Measurements from ENCODE around the gene PAQR8. TPM values are rescaled to one million over a fixed set of nuclear protein-coding genes. Genes with fewer than 3 reads are reported as not detected.

The PAQR8 gene
- polyA plus RNA-seq, 1 of the 3 experiments (the other 2 are of a cell fraction), result 2.3 TPM

DNA sequence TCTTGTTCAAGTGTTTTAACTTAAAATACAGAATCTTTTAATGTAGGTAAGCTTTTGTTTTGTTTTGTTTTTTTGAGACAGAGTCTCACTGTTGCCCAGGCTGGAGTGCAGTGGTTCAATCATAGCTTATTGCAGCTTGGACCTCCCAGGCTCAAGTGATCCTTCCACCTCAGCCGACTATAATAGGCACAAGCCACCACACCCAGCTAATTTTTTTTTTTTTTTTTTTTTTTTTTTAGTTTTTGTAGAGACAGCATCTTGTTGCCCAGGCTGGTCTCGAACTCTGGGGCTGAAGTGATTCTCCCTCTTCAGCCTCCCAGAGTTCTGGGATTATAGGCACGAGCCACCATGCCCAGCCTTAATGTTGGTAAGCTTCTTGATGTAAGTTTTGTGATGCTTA is 61.5 kb downstream of the PAQR8 start:
- H3K9ac ChIP-seq, result no peak overlapping the region
- H3K27ac ChIP-seq (ENCODE audit: low read depth in 2 of 2, low read length in 1 of 2), result peak overlapping the region; percentile 44 to 83; a peak in 3 of 4 replicates
- no peaks in the 10 kb centered on the region for H4K20me1 ChIP-seq (ENCODE audit: insufficient read depth)
- TF ChIP-seq, protein P1, sequence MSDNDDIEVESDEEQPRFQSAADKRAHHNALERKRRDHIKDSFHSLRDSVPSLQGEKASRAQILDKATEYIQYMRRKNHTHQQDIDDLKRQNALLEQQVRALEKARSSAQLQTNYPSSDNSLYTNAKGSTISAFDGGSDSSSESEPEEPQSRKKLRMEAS (IDR thresholded peaks at IDR 0.05; ENCODE audit: low read depth), result no peak
- TF ChIP-seq YY1 (IDR thresholded peaks at IDR 0.05; ENCODE audit: low read depth) (no peak), RAD21 (IDR thresholded peaks at IDR 0.05; ENCODE audit: low read length) (no peak), FOXM1 (IDR thresholded peaks at IDR 0.05; ENCODE audit: low read depth) (no peak), FOXJ3 (CRISPR knock-in tag; IDR thresholded peaks at IDR 0.05) (no peak), EP300 (IDR thresholded peaks at IDR 0.05; ENCODE audit: borderline replicate concordance in 1 of 2, low read depth in 1 of 2, low read length in 1 of 2) (no peak), SIN3A (IDR thresholded peaks at IDR 0.05; ENCODE audit: borderline replicate concordance, low read depth, low read length) (no peak), NRF1 (IDR thresholded peaks at IDR 0.05; ENCODE audit: low read depth, low read length) (no peak), RXRA (IDR thresholded peaks at IDR 0.05; ENCODE audit: borderline replicate concordance, low read depth) (no peak), ELF1 (IDR thresholded peaks at IDR 0.05) (no peak), GABPA (IDR thresholded peaks at IDR 0.05; ENCODE audit: low read depth) (no peak), TEAD4 (IDR thresholded peaks at IDR 0.05; ENCODE audit: borderline replicate concordance, insufficient read depth) (no peak)
- TF ChIP-seq, protein P2, sequence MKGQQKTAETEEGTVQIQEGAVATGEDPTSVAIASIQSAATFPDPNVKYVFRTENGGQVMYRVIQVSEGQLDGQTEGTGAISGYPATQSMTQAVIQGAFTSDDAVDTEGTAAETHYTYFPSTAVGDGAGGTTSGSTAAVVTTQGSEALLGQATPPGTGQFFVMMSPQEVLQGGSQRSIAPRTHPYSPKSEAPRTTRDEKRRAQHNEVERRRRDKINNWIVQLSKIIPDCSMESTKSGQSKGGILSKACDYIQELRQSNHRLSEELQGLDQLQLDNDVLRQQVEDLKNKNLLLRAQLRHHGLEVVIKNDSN (IDR thresholded peaks at IDR 0.05; ENCODE audit: borderline replicate concordance, low read depth), result no peak
- 74% methylated on average over 3 of the region's 3 CpGs for WGBS (ENCODE audit: low lambda C conversion rate)
- no peaks in the 10 kb centered on the region for H3K9me3 ChIP-seq
- peaks cover 39% of the 10 kb centered on the region for H3F3A ChIP-seq (replicated peaks; ENCODE audit: insufficient read depth)
- POLR2A ChIA-PET, result interaction anchor here (0.6 kb wide), 1 partner anchor 45 kb away, joined by 3 read pairs; no protein-coding TSS in a partner anchor
- no peaks in the 10 kb centered on the region for H3K9me2 ChIP-seq
- H3K4me2 ChIP-seq, result peak overlapping the region; percentile 54; the same call in 1 of the 2 replicates
- H3K27me3 ChIP-seq (ENCODE audit: insufficient read depth), result no peaks in the 10 kb centered on the region
- DNase-seq, result no peak
- CTCF ChIA-PET, result interaction anchor here (0.9 to 1.3 kb wide), 3 partner anchors 16 to 167 kb away, joined by 3 read pairs; no protein-coding TSS in a partner anchor
- peaks cover 16 to 27% of the 10 kb centered on the region in 2 experiments for H3K4me1 ChIP-seq (ENCODE audit: control insufficient read depth in 1 of 2, insufficient read depth in 2 of 2, low read depth in 1 of 2, low read length in 1 of 2)
- no peak overlapping the region for H3K4me3 ChIP-seq (ENCODE audit: low read depth in 2 of 2, low read length in 1 of 2)
- peaks cover 20 to 23% of the 10 kb centered on the region in 2 experiments for H3K36me3 ChIP-seq (replicated peaks in 1 of 2; ENCODE audit: control insufficient read depth in 1 of 2, insufficient read depth in 2 of 2, low read length in 1 of 2)
- H2AFZ ChIP-seq (ENCODE audit: low read depth), result 0 out of 2 replicates have a peak overlapping the region, but pooled peaks have one; percentile 56
- peaks cover 42% of the 10 kb centered on the region for H3K79me2 ChIP-seq (ENCODE audit: insufficient read depth)

DNA sequence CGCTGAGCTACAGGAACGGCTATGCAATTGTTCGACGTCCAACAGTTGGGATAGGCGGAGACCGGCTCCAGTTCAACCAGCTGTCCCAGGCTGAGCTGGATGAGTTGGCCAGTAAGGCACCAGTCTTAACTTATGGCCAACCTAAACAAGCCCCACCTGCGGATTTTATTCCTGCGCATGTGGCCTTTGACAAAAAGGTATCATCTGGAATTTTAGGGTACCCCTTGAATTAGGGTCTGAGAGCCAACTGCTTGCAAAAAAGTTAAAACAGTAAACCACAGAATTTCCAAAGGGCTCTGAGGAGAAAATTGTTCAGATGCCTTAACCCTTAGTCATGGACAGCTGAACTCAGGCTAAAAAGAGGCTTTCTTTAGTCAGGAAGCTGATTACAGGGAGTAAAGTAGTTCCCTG is 62.0 kb downstream of the PAQR8 start:
- WGBS (ENCODE audit: low lambda C conversion rate), result 50% methylated on average over 8 of the region's 8 CpGs
- TF ChIP-seq ELF1 (IDR thresholded peaks at IDR 0.05) (no peak), MXI1 (IDR thresholded peaks at IDR 0.05; ENCODE audit: low read depth, low read length) (no peak), TCF12 (IDR thresholded peaks at IDR 0.05) (peak; percentile 82), RCOR1 (IDR thresholded peaks at IDR 0.05; ENCODE audit: low read length) (no peak), GATA2 (CRISPR knock-in tag; IDR thresholded peaks at IDR 0.05) (no peak), RXRA (IDR thresholded peaks at IDR 0.05; ENCODE audit: borderline replicate concordance, low read depth) (peak; percentile 54; the same call in 1 of the 2 replicates), EP300 (IDR thresholded peaks at IDR 0.05; ENCODE audit: borderline replicate concordance in 1 of 2, low read depth in 1 of 2, low read length in 1 of 2) (peak in 1 of 2 experiments; percentile 60; a peak in 2 of 4 replicates), FOSL2 (IDR thresholded peaks at IDR 0.05; ENCODE audit: borderline replicate concordance, low read depth) (peak; percentile 78), JUND (IDR thresholded peaks at IDR 0.05) (peak; percentile 91), TEAD4 (IDR thresholded peaks at IDR 0.05; ENCODE audit: borderline replicate concordance, insufficient read depth) (peak; percentile 86; the same call in 1 of the 2 replicates), TAF1 (IDR thresholded peaks at IDR 0.05; ENCODE audit: borderline replicate concordance, low read depth, low read length) (no peak), POLR2AphosphoS5 (IDR thresholded peaks at IDR 0.05; ENCODE audit: low read depth, low read length) (peak; percentile 57; the same call in 1 of the 2 replicates), GABPA (IDR thresholded peaks at IDR 0.05; ENCODE audit: low read depth) (peak; percentile 24; the same call in 1 of the 2 replicates), NFIC (IDR thresholded peaks at IDR 0.05; ENCODE audit: borderline replicate concordance) (peak; percentile 62), FOXJ3 (CRISPR knock-in tag; IDR thresholded peaks at IDR 0.05) (no peak)
- TF ChIP-seq, protein P3, sequence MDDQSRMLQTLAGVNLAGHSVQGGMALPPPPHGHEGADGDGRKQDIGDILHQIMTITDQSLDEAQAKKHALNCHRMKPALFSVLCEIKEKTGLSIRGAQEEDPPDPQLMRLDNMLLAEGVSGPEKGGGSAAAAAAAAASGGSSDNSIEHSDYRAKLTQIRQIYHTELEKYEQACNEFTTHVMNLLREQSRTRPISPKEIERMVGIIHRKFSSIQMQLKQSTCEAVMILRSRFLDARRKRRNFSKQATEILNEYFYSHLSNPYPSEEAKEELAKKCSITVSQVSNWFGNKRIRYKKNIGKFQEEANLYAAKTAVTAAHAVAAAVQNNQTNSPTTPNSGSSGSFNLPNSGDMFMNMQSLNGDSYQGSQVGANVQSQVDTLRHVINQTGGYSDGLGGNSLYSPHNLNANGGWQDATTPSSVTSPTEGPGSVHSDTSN (IDR thresholded peaks at IDR 0.05), result peak; percentile 17; the same call in 1 of the 2 replicates
- TF ChIP-seq, protein P1 (IDR thresholded peaks at IDR 0.05; ENCODE audit: low read depth), result peak; percentile 44; the same call in 1 of the 2 replicates
- TF ChIP-seq, protein P4, sequence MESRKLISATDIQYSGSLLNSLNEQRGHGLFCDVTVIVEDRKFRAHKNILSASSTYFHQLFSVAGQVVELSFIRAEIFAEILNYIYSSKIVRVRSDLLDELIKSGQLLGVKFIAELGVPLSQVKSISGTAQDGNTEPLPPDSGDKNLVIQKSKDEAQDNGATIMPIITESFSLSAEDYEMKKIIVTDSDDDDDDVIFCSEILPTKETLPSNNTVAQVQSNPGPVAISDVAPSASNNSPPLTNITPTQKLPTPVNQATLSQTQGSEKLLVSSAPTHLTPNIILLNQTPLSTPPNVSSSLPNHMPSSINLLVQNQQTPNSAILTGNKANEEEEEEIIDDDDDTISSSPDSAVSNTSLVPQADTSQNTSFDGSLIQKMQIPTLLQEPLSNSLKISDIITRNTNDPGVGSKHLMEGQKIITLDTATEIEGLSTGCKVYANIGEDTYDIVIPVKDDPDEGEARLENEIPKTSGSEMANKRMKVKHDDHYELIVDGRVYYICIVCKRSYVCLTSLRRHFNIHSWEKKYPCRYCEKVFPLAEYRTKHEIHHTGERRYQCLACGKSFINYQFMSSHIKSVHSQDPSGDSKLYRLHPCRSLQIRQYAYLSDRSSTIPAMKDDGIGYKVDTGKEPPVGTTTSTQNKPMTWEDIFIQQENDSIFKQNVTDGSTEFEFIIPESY (IDR thresholded peaks at IDR 0.05; ENCODE audit: borderline replicate concordance, low read depth), result 0 out of 2 replicates have a peak, but pooled peaks have one; percentile 35

More for the DNA sequence above, 62.0 kb downstream of the PAQR8 start:
- Histone ChIP-seq H3K4me1 (ENCODE audit: control insufficient read depth in 1 of 2, insufficient read depth in 2 of 2, low read depth in 1 of 2, low read length in 1 of 2) (peaks cover 10 to 25% of the 10 kb centered on the region in 2 experiments), H3K4me3 (ENCODE audit: low read depth in 2 of 2, low read length in 1 of 2) (no peak overlapping the region), H3K79me2 (ENCODE audit: insufficient read depth) (peaks cover 37% of the 10 kb centered on the region), H3K36me3 (replicated peaks in 1 of 2; ENCODE audit: control insufficient read depth in 1 of 2, insufficient read depth in 2 of 2, low read length in 1 of 2) (peaks cover 20 to 29% of the 10 kb centered on the region in 2 experiments), H3F3A (replicated peaks; ENCODE audit: insufficient read depth) (peaks cover 34% of the 10 kb centered on the region), H3K27ac (ENCODE audit: low read depth in 2 of 2, low read length in 1 of 2) (peak overlapping the region; percentile 44 to 83; a peak in 3 of 4 replicates), H2AFZ (ENCODE audit: low read depth) (peak overlapping the region; percentile 56; the same call in 1 of the 2 replicates), H3K9me2 (no peaks in the 10 kb centered on the region), H3K27me3 (ENCODE audit: insufficient read depth) (no peaks in the 10 kb centered on the region), H4K20me1 (ENCODE audit: insufficient read depth) (no peaks in the 10 kb centered on the region), H3K9me3 (no peaks in the 10 kb centered on the region), H3K4me2 (peak overlapping the region; percentile 54), H3K9ac (no peak overlapping the region)
- DNase-seq, result no peak
- CTCF ChIA-PET, result interaction anchor here (0.9 to 1.0 kb wide), 2 partner anchors 15 to 166 kb away, joined by 3 read pairs; no protein-coding TSS in a partner anchor
- POLR2A ChIA-PET, result no interaction called here
